HepG2 (cell line): ENCODE results near the gene METTL6. TPM values are rescaled to one million over a fixed set of nuclear protein-coding genes. Genes with fewer than 3 reads are reported as not detected.
A peak's percentile ranks its signal among the peaks of the same experiment; 100 is the strongest.

ENCODE experiments used
- CBX1 ChIP-seq: IDR thresholded peaks from one replicate; pipeline ENCODE4 v1.6.1; 2016; ENCODE audit warnings: antibody characterized with exemption, low read depth
- CENPT ChIP-seq: sonication (generic); formaldehyde crosslinking; IDR thresholded peaks from 2 replicates; pipeline ENCODE4 v1.8.0; 2022; ENCODE audit warnings: low read depth, mild to moderate bottlenecking, moderate library complexity, missing genetic modification reagents
- HMG20B ChIP-seq: conservative IDR thresholded peaks from 2 replicates; pipeline ENCODE4 v1.6.1; 2016; ENCODE audit warnings: missing genetic modification reagents, missing compliant biosample characterization
- KLF13 ChIP-seq: sonication (generic); formaldehyde crosslinking; IDR thresholded peaks from 2 replicates; pipeline ENCODE4 v1.4.0; 2020; ENCODE audit warnings: mild to moderate bottlenecking, missing genetic modification reagents
- NFATC3 ChIP-seq: sonication (generic); formaldehyde crosslinking; IDR thresholded peaks from 2 replicates; pipeline ENCODE4 v1.5.1; 2020; ENCODE audit warnings: mild to moderate bottlenecking, missing genetic modification reagents
- SP1 ChIP-seq, 2 experiments: fragments of 450-650 bp in 1 of 2; sonication (generic) in 1 of 2; formaldehyde crosslinking in 1 of 2; IDR thresholded peaks; 2 replicates each; pipeline versions ENCODE4 v1.4.0 to v1.6.1; 2016 to 2020; ENCODE audit warnings: missing genetic modification reagents in 1 of 2
- SRF ChIP-seq: IDR thresholded peaks from 2 replicates; pipeline ENCODE4 v1.6.1; 2011; ENCODE audit warnings: mild to moderate bottlenecking, low read depth, low read length, moderate library complexity
- SYNCRIP ChIP-seq: fragments of 200-400 bp; formaldehyde crosslinking; IDR thresholded peaks from 2 replicates; pipeline ENCODE4 v1.6.1; 2018; ENCODE audit warnings: mild to moderate bottlenecking, low read depth, low read length; ENCODE audit not compliant: insufficient read depth
- TBX3 ChIP-seq: fragments of 450-650 bp; IDR thresholded peaks from 2 replicates; pipeline ENCODE4 v1.6.1; 2017; ENCODE audit warnings: antibody characterized with exemption, mild to moderate bottlenecking, inconsistent platforms, borderline replicate concordance
- TCF7 ChIP-seq: sonication (generic); IDR thresholded peaks from 2 replicates; pipeline ENCODE4 v1.6.1; 2016; ENCODE audit warnings: antibody characterized with exemption, low read depth
- YEATS4 ChIP-seq: sonication (generic); formaldehyde crosslinking; IDR thresholded peaks from 2 replicates; pipeline ENCODE4 v1.4.0; 2020; ENCODE audit warnings: missing genetic modification reagents, borderline replicate concordance
- ZNF263 ChIP-seq: sonication (generic); formaldehyde crosslinking; IDR thresholded peaks from 2 replicates; pipeline ENCODE4 v1.4.0; 2020; ENCODE audit warnings: missing genetic modification reagents
- ZNF430 ChIP-seq: sonication (generic); formaldehyde crosslinking; IDR thresholded peaks from 2 replicates; pipeline ENCODE4 v1.9.0; 2021; ENCODE audit warnings: mild to moderate bottlenecking, missing genetic modification reagents
- ZNF44 ChIP-seq: sonication (generic); formaldehyde crosslinking; IDR thresholded peaks from 2 replicates; pipeline ENCODE4 v1.5.1; 2020; ENCODE audit warnings: mild to moderate bottlenecking, missing genetic modification reagents
- ZNF567 ChIP-seq: sonication (generic); formaldehyde crosslinking; IDR thresholded peaks from 2 replicates; pipeline ENCODE4 v1.8.1; 2023; ENCODE audit warnings: mild to moderate bottlenecking, missing genetic modification reagents, borderline replicate concordance
- ZNF572 ChIP-seq: sonication (generic); formaldehyde crosslinking; IDR thresholded peaks from 2 replicates; pipeline ENCODE4 v1.5.1; 2020; ENCODE audit warnings: mild to moderate bottlenecking, missing genetic modification reagents
- ZNF607 ChIP-seq: sonication (generic); formaldehyde crosslinking; IDR thresholded peaks from 2 replicates; pipeline ENCODE4 v1.5.1; 2020; ENCODE audit warnings: missing genetic modification reagents, mild to moderate bottlenecking, borderline replicate concordance
- ZNF687 ChIP-seq: sonication (generic); formaldehyde crosslinking; IDR thresholded peaks from 2 replicates; pipeline ENCODE4 v1.5.1; 2020; ENCODE audit warnings: mild to moderate bottlenecking, missing genetic modification reagents, moderate library complexity
- ZNF792 ChIP-seq: IDR thresholded peaks from 2 replicates; pipeline ENCODE4 v1.6.1; 2016
- ZNF850 ChIP-seq: sonication (generic); formaldehyde crosslinking; conservative IDR thresholded peaks from 2 replicates; pipeline ENCODE4 v1.9.0; 2021; ENCODE audit warnings: mild to moderate bottlenecking, missing genetic modification reagents
- polyA plus RNA-seq, 8 experiments: library from polyadenylated mRNA; depleted of rRNA in 3 of 8; stranded (reverse) in 7 of 8; unstranded in 1 of 8; fragments of >200 nt; fragmentation: Illumina TruSeq in 4 of 8; extraction: Trizol in 4 of 8; gene quantifications; 2 replicates each; pipeline versions ENCODE4 v1.2.1 to v1.2.3, GENCODE V29; 2011 to 2016; ENCODE audit warnings: low read depth in 4 of 8, missing spikeins in 1 of 8, mixed read lengths in 1 of 8; ENCODE audit not compliant: insufficient read depth in 1 of 8
- total RNA-seq, 5 experiments: library from RNA; depleted of rRNA; stranded (reverse); fragments of >200 nt; fragmentation: Illumina TruSeq; extraction: Trizol; gene quantifications; 2 replicates each; pipeline ENCODE4 v1.2.3, GENCODE V29; 2016; ENCODE audit warnings: low read depth in 1 of 5
- TF ChIP-seq, protein P1 (sequence below): sonication (generic); formaldehyde crosslinking; IDR thresholded peaks from 2 replicates; pipeline ENCODE4 v1.5.0; 2020; ENCODE audit warnings: mild to moderate bottlenecking, low read depth, missing genetic modification reagents, borderline replicate concordance
- TF ChIP-seq, protein P2 (sequence below): sonication (generic); formaldehyde crosslinking; IDR thresholded peaks from 2 replicates; pipeline ENCODE4 v1.8.0; 2022; ENCODE audit warnings: mild to moderate bottlenecking, missing genetic modification reagents, borderline replicate concordance
- TF ChIP-seq, protein P3 (sequence below): sonication (generic); formaldehyde crosslinking; IDR thresholded peaks from 2 replicates; pipeline ENCODE4 v1.4.0; 2020; ENCODE audit warnings: low read depth, mild to moderate bottlenecking, missing genetic modification reagents

Gene METTL6
- total and polyA plus RNA-seq, 2 of the 13 experiments (the other 11 are each of a cell fraction or from before 2014, with no cell fraction given) = 17.2 to 29.4 TPM

GRCh38 chr3:15377961-15378791 is 49.2 kb downstream of the METTL6 start (continued):
- TF ChIP-seq, protein P1, sequence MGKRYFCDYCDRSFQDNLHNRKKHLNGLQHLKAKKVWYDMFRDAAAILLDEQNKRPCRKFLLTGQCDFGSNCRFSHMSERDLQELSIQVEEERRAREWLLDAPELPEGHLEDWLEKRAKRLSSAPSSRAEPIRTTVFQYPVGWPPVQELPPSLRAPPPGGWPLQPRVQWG (CRISPR knock-in tag) = no peak
- peak; percentile 42; the same call in 1 of the 2 replicates for TF ChIP-seq ZNF792
- no peak for TF ChIP-seq SRF
- TF ChIP-seq CENPT (CRISPR knock-in tag) = no peak
- TF ChIP-seq, protein P2, sequence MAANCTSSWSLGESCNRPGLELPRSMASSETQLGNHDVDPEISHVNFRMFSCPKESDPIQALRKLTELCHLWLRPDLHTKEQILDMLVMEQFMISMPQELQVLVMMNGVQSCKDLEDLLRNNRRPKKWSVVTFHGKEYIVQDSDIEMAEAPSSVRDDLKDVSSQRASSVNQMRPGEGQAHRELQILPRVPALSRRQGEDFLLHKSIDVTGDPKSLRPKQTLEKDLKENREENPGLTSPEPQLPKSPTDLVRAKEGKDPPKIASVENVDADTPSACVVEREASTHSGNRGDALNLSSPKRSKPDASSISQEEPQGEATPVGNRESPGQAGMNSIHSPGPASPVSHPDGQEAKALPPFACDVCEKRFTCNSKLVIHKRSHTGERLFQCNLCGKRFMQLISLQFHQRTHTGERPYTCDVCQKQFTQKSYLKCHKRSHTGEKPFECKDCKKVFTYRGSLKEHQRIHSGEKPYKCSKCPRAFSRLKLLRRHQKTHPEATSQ (CRISPR knock-in tag) = peak; percentile 42; the same call in 1 of the 2 replicates
- TF ChIP-seq ZNF850 = no peak
- no peak for TF ChIP-seq YEATS4 (CRISPR knock-in tag)
- no peak for TF ChIP-seq ZNF263
- peak; percentile 93 for TF ChIP-seq CBX1
- no peak for TF ChIP-seq TBX3
- no peak for TF ChIP-seq ZNF687
- no peak for TF ChIP-seq ZNF430 (CRISPR knock-in tag)
- TF ChIP-seq ZNF567 (CRISPR knock-in tag) = no peak
- no peak for TF ChIP-seq SP1 (IDR thresholded peaks at IDR 0.05)
- TF ChIP-seq SP1 (CRISPR knock-in tag; IDR thresholded peaks at IDR 0.05) = peak; percentile 98
- TF ChIP-seq ZNF44 (CRISPR knock-in tag) = no peak
- no peak for TF ChIP-seq SYNCRIP
- no peak for TF ChIP-seq ZNF572 (CRISPR knock-in tag)
- TF ChIP-seq HMG20B (CRISPR knock-in tag) = no peak
- TF ChIP-seq, protein P3, sequence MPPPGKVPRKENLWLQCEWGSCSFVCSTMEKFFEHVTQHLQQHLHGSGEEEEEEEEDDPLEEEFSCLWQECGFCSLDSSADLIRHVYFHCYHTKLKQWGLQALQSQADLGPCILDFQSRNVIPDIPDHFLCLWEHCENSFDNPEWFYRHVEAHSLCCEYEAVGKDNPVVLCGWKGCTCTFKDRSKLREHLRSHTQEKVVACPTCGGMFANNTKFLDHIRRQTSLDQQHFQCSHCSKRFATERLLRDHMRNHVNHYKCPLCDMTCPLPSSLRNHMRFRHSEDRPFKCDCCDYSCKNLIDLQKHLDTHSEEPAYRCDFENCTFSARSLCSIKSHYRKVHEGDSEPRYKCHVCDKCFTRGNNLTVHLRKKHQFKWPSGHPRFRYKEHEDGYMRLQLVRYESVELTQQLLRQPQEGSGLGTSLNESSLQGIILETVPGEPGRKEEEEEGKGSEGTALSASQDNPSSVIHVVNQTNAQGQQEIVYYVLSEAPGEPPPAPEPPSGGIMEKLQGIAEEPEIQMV (CRISPR knock-in tag) = no peak
- peak; percentile 92; the same call in 1 of the 2 replicates for TF ChIP-seq NFATC3 (CRISPR knock-in tag)
- no peak for TF ChIP-seq ZNF607 (CRISPR knock-in tag)
- TF ChIP-seq KLF13 (CRISPR knock-in tag) = no peak
- TF ChIP-seq TCF7 = no peak
